Neuronal stem cell (in vitro differentiated cells): ENCODE results near the gene SCN5A. TPM values are rescaled to one million over a fixed set of nuclear protein-coding genes. Genes with fewer than 3 reads are reported as not detected.

Experiments
- small RNA-seq: library from polyadenylated mRNA; stranded (forward); fragments of <200 nt; extraction: miRNeasy Mini kit (QIAGEN cat#:217004); gene quantifications from one replicate; pipeline ENCODE3, GENCODE V24; 2013; ENCODE audit not compliant: insufficient read depth

Gene SCN5A

Small RNA genes within 50 kb of the gene (small RNA-seq; reads per million reads assigned to genes)
- not detected for gene RF00019
